Colonic mucosa (tissue), 4 donors: ENCODE measurements around the gene PKP1. TPM values are rescaled to one million over a fixed set of nuclear protein-coding genes. Genes with fewer than 3 reads are reported as not detected.

ENCODE experiments used
- DNase-seq: peaks from one replicate; pipeline ENCODE4 v3.0.0-alpha.2; 2020
- H3K27ac ChIP-seq: fragments of 200-600 bp; one replicate; pipeline ENCODE4 v1.8.0; 2021
- H3K27me3 ChIP-seq: fragments of 200-600 bp; one replicate; pipeline ENCODE4 v1.8.0; 2021
- H3K36me3 ChIP-seq: fragments of 200-600 bp; one replicate; pipeline ENCODE4 v1.8.0; 2021
- H3K4me1 ChIP-seq: fragments of 200-600 bp; one replicate; pipeline ENCODE4 v1.8.0; 2021; ENCODE audit warnings: mild to moderate bottlenecking
- H3K4me3 ChIP-seq: fragments of 200-600 bp; one replicate; pipeline ENCODE4 v1.8.0; 2021
- H3K9ac ChIP-seq, 2 donors: one replicate each; pipeline ENCODE4 v1.7.0; 2013; ENCODE audit warnings: control low read depth in 2 of 2, low read depth in 2 of 2, low read length in 2 of 2
- H3K9me3 ChIP-seq: fragments of 200-600 bp; one replicate; pipeline ENCODE4 v1.8.0; 2021
- intact Hi-C: fragments of 100-400 bp; cut with DNase I; formaldehyde crosslinking; loops from one replicate; pipeline ENCODE4 v1.14.1; 2022
- total RNA-seq, 2 donors: library from RNA; stranded (reverse); fragmentation: NEBNext Ultra II Directional in 1 of 2; extraction: Animal tissue kit (Norgen Biotek cat#: 25700) in 1 of 2; gene quantifications; one replicate each; pipeline ENCODE4 v1.2.1, GENCODE V29; 2021
- TF ChIP-seq, protein P1 (sequence below): fragments of 200-600 bp; IDR thresholded peaks from one replicate; pipeline ENCODE4 v1.8.0; 2022; ENCODE audit warnings: antibody characterized with exemption, mild to moderate bottlenecking
- donor health status: healthy.
- donor health status: DM: no; HTN: no; CAD: no.
- donor health status: DM: no; HTN: no; CAD: no.

Gene PKP1
- total RNA-seq, 2 donors from 2014 or later: 0.54 to 0.74 TPM

DNA sequence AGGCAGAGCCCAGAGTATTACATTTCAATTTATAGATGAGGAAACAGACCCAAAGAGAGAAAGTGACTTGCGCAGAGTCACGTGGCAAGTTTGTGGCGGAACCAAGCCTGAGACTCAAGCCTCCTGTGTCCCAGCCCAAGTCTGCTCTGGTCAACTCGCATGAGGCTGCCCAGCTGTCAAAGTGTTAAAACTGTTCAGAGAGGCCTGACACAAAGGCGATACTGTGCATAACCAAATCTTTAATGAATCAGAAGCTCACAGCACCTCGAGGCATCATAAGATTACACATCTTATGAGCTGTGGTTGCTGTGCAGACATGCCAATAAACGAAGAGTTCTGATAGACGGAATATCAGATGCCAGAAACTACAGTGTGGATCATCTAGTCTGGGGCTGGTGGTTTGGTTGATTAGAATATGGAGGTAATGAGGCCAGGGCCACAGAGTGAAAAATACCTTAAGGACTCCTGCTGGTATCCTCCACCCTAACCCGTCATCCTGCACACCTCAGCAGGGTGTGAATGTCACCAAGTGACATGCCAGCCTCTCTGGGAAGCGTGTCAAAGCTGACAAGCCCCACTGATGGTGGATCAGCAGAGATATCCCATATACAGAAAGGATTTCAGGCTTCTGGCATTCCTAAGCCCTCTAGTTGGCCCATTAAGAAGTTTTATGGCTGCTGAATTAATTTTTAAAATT is 52.0 kb downstream of the PKP1 start:
- no peaks in the 10 kb centered on the region for H3K36me3 ChIP-seq
- H3K9ac ChIP-seq: no peak overlapping the region
- intact Hi-C loops: no loop called here
- DNase-seq: no peak
- no peak overlapping the region for H3K27ac ChIP-seq
- no peaks in the 10 kb centered on the region for H3K4me1 ChIP-seq
- H3K4me3 ChIP-seq: no peak overlapping the region
- H3K27me3 ChIP-seq: no peaks in the 10 kb centered on the region
- H3K9me3 ChIP-seq: no peaks in the 10 kb centered on the region
- TF ChIP-seq, protein P1, sequence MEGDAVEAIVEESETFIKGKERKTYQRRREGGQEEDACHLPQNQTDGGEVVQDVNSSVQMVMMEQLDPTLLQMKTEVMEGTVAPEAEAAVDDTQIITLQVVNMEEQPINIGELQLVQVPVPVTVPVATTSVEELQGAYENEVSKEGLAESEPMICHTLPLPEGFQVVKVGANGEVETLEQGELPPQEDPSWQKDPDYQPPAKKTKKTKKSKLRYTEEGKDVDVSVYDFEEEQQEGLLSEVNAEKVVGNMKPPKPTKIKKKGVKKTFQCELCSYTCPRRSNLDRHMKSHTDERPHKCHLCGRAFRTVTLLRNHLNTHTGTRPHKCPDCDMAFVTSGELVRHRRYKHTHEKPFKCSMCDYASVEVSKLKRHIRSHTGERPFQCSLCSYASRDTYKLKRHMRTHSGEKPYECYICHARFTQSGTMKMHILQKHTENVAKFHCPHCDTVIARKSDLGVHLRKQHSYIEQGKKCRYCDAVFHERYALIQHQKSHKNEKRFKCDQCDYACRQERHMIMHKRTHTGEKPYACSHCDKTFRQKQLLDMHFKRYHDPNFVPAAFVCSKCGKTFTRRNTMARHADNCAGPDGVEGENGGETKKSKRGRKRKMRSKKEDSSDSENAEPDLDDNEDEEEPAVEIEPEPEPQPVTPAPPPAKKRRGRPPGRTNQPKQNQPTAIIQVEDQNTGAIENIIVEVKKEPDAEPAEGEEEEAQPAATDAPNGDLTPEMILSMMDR: no peak

DNA sequence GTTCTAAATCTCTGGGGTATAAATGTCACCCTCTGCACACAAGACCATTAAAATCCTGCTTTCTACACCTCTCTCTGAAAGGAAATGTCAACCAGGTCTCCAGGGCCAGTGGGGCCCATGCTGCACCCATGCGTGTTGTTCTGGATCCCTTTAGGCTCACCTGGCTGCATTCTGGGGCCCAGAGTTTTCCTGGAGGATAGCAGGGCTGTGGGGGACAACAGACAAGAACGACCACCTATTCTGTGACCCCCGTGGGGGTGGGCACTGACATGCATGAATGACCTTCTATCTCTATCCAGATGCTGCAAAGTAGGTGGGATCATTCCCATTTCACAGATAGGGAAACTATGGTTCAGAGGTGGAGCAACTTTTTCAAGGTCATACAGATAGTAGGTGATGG is 52.6 kb downstream of the PKP1 start:
- Histone ChIP-seq H3K4me1 (no peaks in the 10 kb centered on the region), H3K27me3 (no peaks in the 10 kb centered on the region), H3K27ac (no peak overlapping the region), H3K36me3 (no peaks in the 10 kb centered on the region), H3K9me3 (no peaks in the 10 kb centered on the region), H3K9ac (no peak overlapping the region), H3K4me3 (no peak overlapping the region)
- TF ChIP-seq, protein P1: no peak
- no peak for DNase-seq
- intact Hi-C loops: no loop called here

DNA sequence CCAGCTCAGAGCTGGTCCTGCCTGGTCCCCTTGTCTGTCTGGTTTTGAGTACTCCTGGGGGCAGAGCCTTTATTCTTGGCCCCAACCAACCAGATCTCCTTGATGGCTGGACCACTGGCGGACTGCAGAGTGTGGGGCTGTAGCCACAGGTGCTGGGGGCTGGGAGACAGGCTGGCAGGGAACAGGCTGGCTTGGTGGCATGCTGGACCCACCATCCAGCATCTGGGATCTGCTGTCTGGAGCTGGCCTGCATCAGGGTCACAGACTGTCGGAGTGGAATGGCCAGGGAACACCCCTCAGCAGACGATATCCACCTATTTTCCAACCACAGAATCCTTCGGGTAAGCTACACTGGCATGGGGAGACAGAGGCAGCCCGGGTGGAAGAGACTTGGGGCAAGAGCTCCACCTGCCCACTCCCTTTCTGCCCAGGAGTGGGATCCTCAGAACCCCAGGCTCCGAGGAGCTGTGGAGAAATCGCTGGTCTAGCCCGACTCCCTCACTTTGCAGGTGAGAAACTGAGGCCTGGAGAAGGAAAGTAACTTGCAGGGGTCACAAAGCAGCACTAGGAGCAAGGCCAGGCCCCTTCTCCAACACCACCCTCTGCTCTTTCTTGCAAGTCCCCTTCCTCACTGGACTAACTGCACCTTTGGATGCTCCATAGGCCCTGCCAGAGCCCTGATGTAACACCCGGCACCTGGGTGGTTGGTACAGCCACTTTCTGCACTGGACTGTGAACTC is 53.6 kb downstream of the PKP1 start:
- DNase-seq: no peak
- Histone ChIP-seq H3K9ac (no peak overlapping the region), H3K4me3 (no peak overlapping the region), H3K27me3 (no peaks in the 10 kb centered on the region), H3K36me3 (no peaks in the 10 kb centered on the region), H3K27ac (no peak overlapping the region), H3K4me1 (no peaks in the 10 kb centered on the region), H3K9me3 (no peaks in the 10 kb centered on the region)
- TF ChIP-seq, protein P1: no peak
- intact Hi-C loops: no loop called here

DNA sequence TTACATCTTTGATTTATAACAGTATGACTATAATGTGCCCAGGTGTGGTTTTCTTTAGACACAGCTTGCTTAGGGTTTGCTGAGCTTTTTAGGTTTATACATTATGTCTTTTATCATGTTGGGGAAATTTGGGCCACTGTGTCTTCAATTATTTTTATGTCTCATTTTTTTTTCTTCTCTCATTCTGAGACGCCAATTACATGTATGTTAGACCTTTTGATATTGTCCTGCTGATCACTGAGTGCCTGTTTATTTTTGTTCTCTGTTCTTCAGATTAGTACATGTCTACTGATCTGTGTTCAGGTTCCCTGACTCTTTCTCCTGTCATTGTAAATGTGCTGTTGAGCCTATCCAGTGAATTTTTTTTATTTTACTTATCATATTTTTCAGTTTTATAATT is 58.1 kb downstream of the PKP1 start:
- H3K27me3 ChIP-seq: no peaks in the 10 kb centered on the region
- H3K4me3 ChIP-seq: no peak overlapping the region
- intact Hi-C loops: no loop called here
- no peak for DNase-seq
- H3K27ac ChIP-seq: no peak overlapping the region
- no peaks in the 10 kb centered on the region for H3K36me3 ChIP-seq
- no peak overlapping the region for H3K9ac ChIP-seq
- TF ChIP-seq, protein P1: no peak
- H3K4me1 ChIP-seq: no peaks in the 10 kb centered on the region
- no peaks in the 10 kb centered on the region for H3K9me3 ChIP-seq

DNA sequence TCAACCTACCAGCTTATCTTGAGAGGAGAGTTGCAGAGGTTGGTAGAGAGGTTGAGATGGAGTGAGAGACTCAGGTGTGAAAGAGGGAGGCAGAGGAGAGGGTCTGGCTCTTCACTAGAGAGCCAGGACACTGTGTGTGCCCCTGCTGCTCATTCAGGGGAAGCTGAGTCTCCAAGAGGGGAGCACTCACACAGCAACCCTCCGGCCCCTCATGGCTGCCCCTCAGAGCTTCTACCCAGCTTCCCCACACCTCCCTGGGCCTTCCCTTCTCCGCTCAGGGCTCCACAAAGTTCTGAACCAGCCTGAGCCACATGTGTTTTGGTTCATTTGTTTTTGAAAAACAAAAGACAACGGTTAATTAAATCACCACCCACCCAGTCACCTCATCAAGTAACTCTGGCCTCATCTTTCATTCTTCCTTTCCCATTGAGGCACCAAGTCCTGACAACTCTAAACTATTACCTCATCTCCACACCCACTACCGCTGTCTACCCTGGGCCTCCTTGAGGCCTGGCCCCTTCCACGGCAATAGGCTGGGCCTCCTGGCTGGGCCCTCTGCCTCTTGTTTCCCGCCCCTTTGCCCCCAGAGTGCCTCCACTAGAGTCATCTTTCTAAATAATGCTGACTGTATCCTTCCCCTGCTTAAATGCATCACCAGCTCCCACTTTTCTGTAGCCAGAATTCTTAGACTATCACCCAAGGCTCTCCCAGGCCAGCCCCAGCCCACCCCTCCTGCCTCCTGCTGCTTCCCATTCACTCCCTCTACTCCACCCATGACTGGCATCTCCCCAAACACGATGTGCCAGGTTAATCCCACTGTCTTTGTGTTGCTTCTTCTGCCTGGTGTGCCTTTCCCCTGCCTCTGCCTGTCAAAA is 61.1 kb downstream of the PKP1 start:
- H3K27ac ChIP-seq: no peak overlapping the region
- no peaks in the 10 kb centered on the region for H3K36me3 ChIP-seq
- DNase-seq: no peak
- TF ChIP-seq, protein P1: no peak
- H3K9me3 ChIP-seq: no peaks in the 10 kb centered on the region
- H3K9ac ChIP-seq: no peak overlapping the region
- no peaks in the 10 kb centered on the region for H3K4me1 ChIP-seq
- H3K4me3 ChIP-seq: no peak overlapping the region
- H3K27me3 ChIP-seq: no peaks in the 10 kb centered on the region
- intact Hi-C loops: no loop called here
